CD4-positive, alpha-beta T cell (primary cell): ENCODE measurements around the gene LSM6. TPM values are rescaled to one million over a fixed set of nuclear protein-coding genes. Genes with fewer than 3 reads are reported as not detected.

ENCODE experiments used
- ATAC-seq: fragments of 200-7000 bp; cut with Tn5 transposase; one replicate; pipeline ENCODE4 v1.10.0; 2022; ENCODE audit warnings: mild to moderate bottlenecking; ENCODE audit not compliant: poor library complexity
- CTCF ChIA-PET: fragments of 350-600 bp; sonication (Branson Sonifier 250); formaldehyde crosslinking; loops from one replicate; lab custom pipeline; 2021; ENCODE audit warnings: antibody characterized with exemption, inconsistent platforms; lab: Charles Lee
- POLR2A ChIA-PET: fragments of 350-600 bp; sonication (Branson Sonifier 250); formaldehyde crosslinking; loops from one replicate; lab custom pipeline; 2021; ENCODE audit warnings: antibody characterized with exemption, inconsistent platforms; lab: Charles Lee
- DNase-seq, 14 experiments: peaks; one replicate each; pipeline ENCODE4 v3.0.0-alpha.2; 2013 to 2020; ENCODE audit warnings: mixed read lengths in 2 of 14
- H3K27ac ChIP-seq, 2 donors: one replicate each; pipeline versions ENCODE4 v1.5.1 to v1.7.0; 2013; ENCODE audit warnings: low read length in 2 of 2, low read depth in 1 of 2, mild to moderate bottlenecking in 1 of 2
- H3K27me3 ChIP-seq, 2 experiments: 1 replicate in 1 of 2; 2 replicates in 1 of 2; pipeline versions ENCODE4 v1.6.1 to v1.7.0; 2013; ENCODE audit warnings: low read length in 2 of 2, control low read depth in 1 of 2, mild to moderate bottlenecking in 1 of 2, moderate library complexity in 1 of 2; ENCODE audit not compliant: insufficient read depth in 2 of 2, control insufficient read depth in 1 of 2
- H3K36me3 ChIP-seq: one replicate; pipeline ENCODE4 v1.6.1; 2013; ENCODE audit warnings: low read length, control low read depth; ENCODE audit not compliant: insufficient read depth
- H3K4me1 ChIP-seq: one replicate; pipeline ENCODE4 v1.6.1; 2013; ENCODE audit warnings: low read length, control low read depth; ENCODE audit not compliant: insufficient read depth
- H3K4me3 ChIP-seq: one replicate; pipeline ENCODE4 v1.5.1; 2013; ENCODE audit warnings: mild to moderate bottlenecking, low read length, moderate library complexity
- H3K9me3 ChIP-seq, 2 experiments: 1 replicate in 1 of 2; 2 replicates in 1 of 2; pipeline versions ENCODE4 v1.6.1 to v1.7.0; 2013; ENCODE audit warnings: low read length in 2 of 2, mild to moderate bottlenecking in 2 of 2, control low read depth in 1 of 2, moderate library complexity in 1 of 2; ENCODE audit not compliant: control insufficient read depth in 1 of 2, insufficient read depth in 1 of 2
- H3K27ac Mint-ChIP-seq: one replicate; pipeline ENCODE4 v1.8.0; 2020; ENCODE audit warnings: mixed read lengths
- H3K27me3 Mint-ChIP-seq: one replicate; pipeline ENCODE4 v1.8.0; 2021; ENCODE audit warnings: mixed read lengths
- H3K36me3 Mint-ChIP-seq: one replicate; pipeline ENCODE4 v1.8.0; 2021; ENCODE audit warnings: low read depth, mixed read lengths
- H3K4me1 Mint-ChIP-seq: one replicate; pipeline ENCODE4 v1.8.0; 2021; ENCODE audit warnings: low read depth, mixed read lengths
- H3K4me3 Mint-ChIP-seq: one replicate; pipeline ENCODE4 v1.8.0; 2020; ENCODE audit warnings: mild to moderate bottlenecking, mixed read lengths
- H3K9me3 Mint-ChIP-seq: one replicate; pipeline ENCODE4 v1.8.0; 2020; ENCODE audit warnings: mixed read lengths
- CTCF ChIP-seq: fragments of 200-600 bp; IDR thresholded peaks from one replicate; pipeline ENCODE4 v1.8.0; 2022; ENCODE audit warnings: antibody characterized with exemption, mild to moderate bottlenecking
- intact Hi-C, 2 experiments: fragments of 100-400 bp; cut with DNase I in 1 of 2; cut with micrococcal nuclease in 1 of 2; formaldehyde crosslinking; loops; one replicate each; pipeline versions ENCODE4 v1.15.1 to v1.9.0; 2023 to 2025; cut with DNase I, micrococcal nuclease
- total RNA-seq, 174 experiments: library from RNA in 2 of 174; stranded (reverse) in 2 of 174; gene quantifications; one replicate each; pipeline ENCODE4 v1.2.3 and lab custom pipeline; 2021 to 2026

Gene LSM6
- total RNA-seq, 2 experiments from 2014 or later = 33.8 to 34.2 TPM

- CTCF ChIA-PET = no interaction called here
- Mint-ChIP-seq H3K4me1 (no peaks in the 10 kb centered on the region), H3K27me3 (no peaks in the 10 kb centered on the region), H3K27ac (no peak overlapping the region), H3K36me3 (peaks cover 42% of the 10 kb centered on the region), H3K9me3 (no peaks in the 10 kb centered on the region), H3K4me3 (no peak overlapping the region)
- POLR2A ChIA-PET = no interaction called here
- DNase-seq (no peak), ATAC-seq (no peak)
- no peak overlapping the region for H3K27ac ChIP-seq
- intact Hi-C loops = no loop called here
- no peak for TF ChIP-seq CTCF
- no peaks in the 10 kb centered on the region for H3K4me1 ChIP-seq
- no peaks in the 10 kb centered on the region for H3K36me3 ChIP-seq
- no peak overlapping the region for H3K4me3 ChIP-seq
- no peaks in the 10 kb centered on the region for H3K27me3 ChIP-seq
- H3K9me3 ChIP-seq = no peaks in the 10 kb centered on the region
Observed at GRCh38 chr4:146202665-146203064, 27.1 kb downstream of the LSM6 start.

DNA sequence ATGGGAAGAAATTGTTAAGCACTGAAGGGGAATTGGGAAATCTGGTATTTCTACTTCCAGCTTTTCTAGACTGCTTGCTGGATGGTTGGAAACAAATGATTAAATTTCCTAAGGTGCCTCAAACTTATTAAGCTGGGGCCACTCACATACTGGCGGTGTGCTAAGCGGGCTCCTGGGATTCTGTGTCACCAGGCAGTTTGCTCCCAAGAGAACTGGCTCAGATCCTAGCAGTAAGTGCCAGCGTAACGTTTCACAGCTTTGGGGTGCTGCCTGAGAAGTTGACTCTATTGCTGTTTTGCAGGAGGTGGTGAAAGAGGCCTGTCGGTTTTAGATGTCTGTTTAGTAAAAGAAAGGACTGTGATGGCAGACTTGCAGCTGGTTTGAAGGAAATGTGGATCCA, 31.9 kb downstream of the LSM6 start:
- Histone ChIP-seq H3K9me3 (no peaks in the 10 kb centered on the region), H3K4me3 (no peak overlapping the region), H3K36me3 (no peaks in the 10 kb centered on the region), H3K27me3 (no peaks in the 10 kb centered on the region), H3K27ac (no peak overlapping the region), H3K4me1 (no peaks in the 10 kb centered on the region)
- Mint-ChIP-seq H3K9me3 (no peaks in the 10 kb centered on the region), H3K4me1 (no peaks in the 10 kb centered on the region), H3K27me3 (no peaks in the 10 kb centered on the region), H3K4me3 (no peak overlapping the region), H3K36me3 (peaks cover 21% of the 10 kb centered on the region), H3K27ac (no peak overlapping the region)
- ChIA-PET POLR2A (no interaction called here), CTCF (no interaction called here)
- intact Hi-C loops = no loop called here
- no peak for TF ChIP-seq CTCF
- no peak for DNase-seq
- ATAC-seq = no peak

DNA sequence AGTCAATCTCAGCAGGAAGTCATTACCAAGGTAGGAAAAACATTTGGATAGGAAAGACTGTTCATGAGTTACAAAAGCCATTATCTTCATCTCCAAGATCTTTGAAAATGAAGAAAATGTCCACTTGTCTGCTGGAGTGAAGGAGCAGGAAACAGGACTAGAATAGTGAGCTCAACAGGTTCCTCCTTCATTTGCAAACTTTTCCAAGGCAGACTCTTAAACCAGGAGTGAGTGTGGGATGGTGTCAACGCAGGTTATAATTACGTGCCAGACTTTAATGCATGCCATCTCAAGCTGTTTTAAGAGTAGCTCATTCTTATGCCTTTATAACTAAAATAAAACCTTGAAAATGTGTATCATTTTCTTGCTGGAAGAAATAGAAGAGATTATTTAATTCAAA, 35.4 kb downstream of the LSM6 start:
- Mint-ChIP-seq H3K4me1 (no peaks in the 10 kb centered on the region), H3K27me3 (no peaks in the 10 kb centered on the region), H3K9me3 (no peaks in the 10 kb centered on the region), H3K27ac (no peak overlapping the region), H3K36me3 (no peaks in the 10 kb centered on the region), H3K4me3 (no peak overlapping the region)
- H3K9me3 ChIP-seq = no peaks in the 10 kb centered on the region
- H3K36me3 ChIP-seq = no peaks in the 10 kb centered on the region
- no peak for TF ChIP-seq CTCF
- H3K27me3 ChIP-seq = no peaks in the 10 kb centered on the region
- intact Hi-C loops = no loop called here
- CTCF ChIA-PET = no interaction called here
- POLR2A ChIA-PET = no interaction called here
- ATAC-seq = no peak
- H3K4me1 ChIP-seq = no peaks in the 10 kb centered on the region
- no peak for DNase-seq
- no peak overlapping the region for H3K4me3 ChIP-seq
- H3K27ac ChIP-seq = no peak overlapping the region
